SU-DHL-6 (cell line): ENCODE results near the gene WARS2.

Source experiments
- CTCF ChIP-seq: fragments of 200-600 bp; sonication (generic); IDR thresholded peaks from one replicate; pipeline ENCODE4 v1.5.1; 2017; ENCODE audit warnings: antibody characterized with exemption, mild to moderate bottlenecking, low read length, moderate library complexity; ENCODE audit not compliant: insufficient read depth, poor library complexity, severe bottlenecking
- EZH2phosphoT487 ChIP-seq: fragments of 200-600 bp; sonication (generic), shearing (Covaris generic); conservative IDR thresholded peaks from 2 replicates; pipeline ENCODE4 v1.6.1; 2018; ENCODE audit warnings: mild to moderate bottlenecking, antibody characterized with exemption, low read length, moderate library complexity, mixed read lengths

GRCh38 chr1:118992868-118993699 lies 147.4 kb downstream of the WARS2 start:
- TF ChIP-seq CTCF: no peak
- no peak for TF ChIP-seq EZH2phosphoT487
